DOHH2 (cell line): ENCODE results near the gene ABI3BP.

ENCODE experiments used
- CTCF ChIP-seq: fragments of 200-600 bp; sonication (generic); IDR thresholded peaks from one replicate; pipeline ENCODE4 v1.5.1; 2014; ENCODE audit warnings: antibody characterized with exemption, mild to moderate bottlenecking, low read depth, low read length; ENCODE audit not compliant: poor library complexity, severe bottlenecking
- EZH2phosphoT487 ChIP-seq: fragments of 200-600 bp; sonication (generic); IDR thresholded peaks from 2 replicates; pipeline ENCODE4 v1.6.1; 2017; ENCODE audit warnings: borderline replicate concordance, mild to moderate bottlenecking, antibody characterized with exemption, low read length, moderate library complexity, mixed read lengths

GRCh38 chr3:100893108-100893507, 100.1 kb downstream of the ABI3BP start:
- no peak for TF ChIP-seq CTCF
- TF ChIP-seq EZH2phosphoT487: no peak
